Right ventricle myocardium inferior (tissue), 1 donor: ENCODE data around the gene PIP4K2A. TPM values are rescaled to one million over a fixed set of nuclear protein-coding genes. Genes with fewer than 3 reads are reported as not detected.
A peak's percentile ranks its signal among the peaks of the same experiment; 100 is the strongest.
"Not testable (repeated sequence)": the region's sequence is repeated elsewhere in the genome, so short reads cannot be mapped to it uniquely, and the experiment has no call there.

Experiments
- ATAC-seq: fragments of 200-7000 bp; cut with Tn5 transposase; one replicate; pipeline ENCODE4 v1.9.1; 2020; ENCODE audit warnings: mild to moderate bottlenecking, moderate library complexity
- DNase-seq: peaks from one replicate; pipeline ENCODE4 v3.0.0; 2021; ENCODE audit errors: missing footprints
- intact Hi-C: fragments of 100-400 bp; cut with DNase I; formaldehyde crosslinking; loops from one replicate; pipeline ENCODE4 v1.11.0; 2022
- total RNA-seq: library from RNA; stranded (reverse); fragmentation: NEBNext Ultra II Directional; extraction: Animal tissue kit (Norgen Biotek cat#: 25700); gene quantifications from one replicate; pipeline ENCODE4 v1.2.1, GENCODE V29; 2021
- donor health status: DM: no; HTN: yes; CAD: no; lungs with severe emphysema.

The PIP4K2A gene
- total RNA-seq, 1 donor from 2014 or later: 14.0 TPM

GRCh38 chr10:22723343-22723779 lies 9.0 kb upstream of the PIP4K2A start:
- no peak for DNase-seq
- ATAC-seq: peak; percentile 50
- intact Hi-C loops: no loop called here

GRCh38 chr10:22722626-22723169 lies 8.3 kb upstream of the PIP4K2A start:
- intact Hi-C loops: no loop called here
- no peak for DNase-seq
- ATAC-seq: no peak

GRCh38 chr10:22720667-22721066 lies 6.3 kb upstream of the PIP4K2A start:
- DNase-seq: no peak
- intact Hi-C loops: no loop called here
- ATAC-seq: no peak

GRCh38 chr10:22719406-22720042 lies 5.1 kb upstream of the PIP4K2A start:
- DNase-seq (no peak), ATAC-seq (no peak)
- intact Hi-C loops: loop anchor here (10.0 kb wide), 2 partner anchors 125 to 395 kb away; partner anchors contain the start of gene BMI1

- not testable (repeated sequence) for DNase-seq, ATAC-seq
- intact Hi-C loops: loop anchor here (10.0 kb wide), 2 partner anchors 126 to 394 kb away; partner anchors contain the start of gene BMI1
Measured at GRCh38 chr10:22718659-22719058, 4.3 kb upstream of the PIP4K2A start.

GRCh38 chr10:22717728-22718127 lies 3.4 kb upstream of the PIP4K2A start:
- DNase-seq (no peak), ATAC-seq (no peak)

GRCh38 chr10:22716943-22717342 lies 2.6 kb upstream of the PIP4K2A start:
- DNase-seq (no peak), ATAC-seq (no peak)
- intact Hi-C loops: loop anchor here (10.0 kb wide), 2 partner anchors 128 to 392 kb away; partner anchors contain the start of gene BMI1

More at GRCh38 chr10:22717728-22718127, 3.4 kb upstream of the PIP4K2A start:
- intact Hi-C loops: loop anchor here (10.0 kb wide), 2 partner anchors 127 to 393 kb away; partner anchors contain the start of gene BMI1

- intact Hi-C loops: loop anchor here (1.0 to 10.0 kb wide), 3 partner anchors 28 to 390 kb away; partner anchors contain the start of gene BMI1
Measured at GRCh38 chr10:22715290-22715625, 880 bp upstream of the PIP4K2A start.

GRCh38 chr10:22713853-22714478 lies 412 bp downstream of the PIP4K2A start:
- intact Hi-C loops: loop anchor here (10.0 kb wide), 2 partner anchors 131 to 389 kb away; partner anchors contain the start of gene BMI1
- DNase-seq (peak; percentile 71), ATAC-seq (peak; percentile 31)

More at GRCh38 chr10:22715290-22715625, 880 bp upstream of the PIP4K2A start:
- DNase-seq (no peak), ATAC-seq (no peak)

GRCh38 chr10:22712956-22713852 lies 1.2 kb downstream of the PIP4K2A start:
- DNase-seq: peak; percentile 71

GRCh38 chr10:22712211-22712955 lies 2.0 kb downstream of the PIP4K2A start:
- ATAC-seq (no peak), DNase-seq (no peak)
- intact Hi-C loops: loop anchor here (10.0 kb wide), 2 partner anchors 132 to 388 kb away; partner anchors contain the start of gene BMI1

More at GRCh38 chr10:22712956-22713852, 1.2 kb downstream of the PIP4K2A start:
- peak; percentile 33 for ATAC-seq
- intact Hi-C loops: loop anchor here (10.0 kb wide), 2 partner anchors 132 to 388 kb away; partner anchors contain the start of gene BMI1

- no peak for ATAC-seq
- intact Hi-C loops: loop anchor here (10.0 kb wide), 2 partner anchors 133 to 387 kb away; partner anchors contain the start of gene BMI1
- no peak for DNase-seq
Measured at GRCh38 chr10:22711373-22711772, 3.0 kb downstream of the PIP4K2A start.

- intact Hi-C loops: loop anchor here (10.0 kb wide), 2 partner anchors 135 to 385 kb away; partner anchors contain the start of gene BMI1
- ATAC-seq: no peak
Measured at GRCh38 chr10:22710139-22710745, 4.1 kb downstream of the PIP4K2A start.

GRCh38 chr10:22708772-22709171 lies 5.6 kb downstream of the PIP4K2A start:
- intact Hi-C loops: no loop called here
- ATAC-seq (no peak), DNase-seq (no peak)

More at GRCh38 chr10:22710139-22710745, 4.1 kb downstream of the PIP4K2A start:
- DNase-seq: no peak

GRCh38 chr10:22705527-22705926 lies 8.9 kb downstream of the PIP4K2A start:
- no peak for DNase-seq
- intact Hi-C loops: no loop called here
- no peak for ATAC-seq

- intact Hi-C loops: no loop called here
- ATAC-seq: peak; percentile 11
- peak; percentile 42 for DNase-seq
Measured at GRCh38 chr10:22704942-22705341, 9.4 kb downstream of the PIP4K2A start.

GRCh38 chr10:22704471-22704911 lies 9.9 kb downstream of the PIP4K2A start:
- DNase-seq: peak; percentile 39
- ATAC-seq: peak; percentile 44
- intact Hi-C loops: no loop called here
